Spleen (tissue), 13 donors: ENCODE measurements around the gene DDX27. TPM values are rescaled to one million over a fixed set of nuclear protein-coding genes. Genes with fewer than 3 reads are reported as not detected.
A peak's percentile ranks its signal among the peaks of the same experiment; 100 is the strongest.

Source experiments
- DNase-seq: peaks from one replicate; pipeline ENCODE4 v3.0.0-alpha.2; 2020
- H3K27ac ChIP-seq, 8 donors: fragments of 200-600 bp; sonication (generic) in 7 of 8; 1 replicate in 4 of 8; 2 replicates in 4 of 8; pipeline versions ENCODE4 v1.5.0 to v1.8.0; 2016 to 2021; ENCODE audit warnings: inconsistent platforms in 4 of 8, mild to moderate bottlenecking in 4 of 8, moderate library complexity in 1 of 8
- H3K27me3 ChIP-seq, 7 donors: fragments of 200-600 bp; sonication (generic) in 6 of 7; replicated peaks in 1 of 7; 1 replicate in 4 of 7; 2 replicates in 3 of 7; pipeline versions ENCODE4 v1.5.0 to v1.8.0; 2016 to 2021; ENCODE audit warnings: inconsistent platforms in 3 of 7, mild to moderate bottlenecking in 1 of 7
- H3K36me3 ChIP-seq, 6 donors: fragments of 200-600 bp; sonication (generic) in 5 of 6; 1 replicate in 4 of 6; 2 replicates in 2 of 6; pipeline versions ENCODE4 v1.5.0 to v1.8.0; 2016 to 2021; ENCODE audit warnings: inconsistent platforms in 2 of 6
- H3K4me1 ChIP-seq, 6 donors: fragments of 200-600 bp; sonication (generic) in 5 of 6; 1 replicate in 3 of 6; 2 replicates in 3 of 6; pipeline versions ENCODE4 v1.5.0 to v1.8.0; 2016 to 2021; ENCODE audit warnings: inconsistent platforms in 3 of 6
- H3K4me3 ChIP-seq, 8 donors: fragments of 200-600 bp; sonication (generic) in 7 of 8; 1 replicate in 4 of 8; 2 replicates in 4 of 8; pipeline versions ENCODE4 v1.5.0 to v1.8.0; 2016 to 2021; ENCODE audit warnings: inconsistent platforms in 4 of 8, mild to moderate bottlenecking in 4 of 8, moderate library complexity in 2 of 8
- H3K9me3 ChIP-seq, 8 donors: fragments of 200-600 bp; sonication (generic) in 7 of 8; 1 replicate in 4 of 8; 2 replicates in 4 of 8; pipeline versions ENCODE4 v1.5.0 to v1.8.0; 2016 to 2021; ENCODE audit warnings: inconsistent platforms in 4 of 8
- CTCF ChIP-seq, 11 experiments: fragments of 200-600 bp in 7 of 11; fragments of 450-650 bp in 4 of 11; sonication (generic) in 4 of 11; IDR thresholded peaks in 8 of 11; conservative IDR thresholded peaks in 3 of 11; 1 replicate in 7 of 11; 2 replicates in 4 of 11; pipeline versions ENCODE4 v1.4.0 to v1.8.0; 2016 to 2021; ENCODE audit warnings: antibody characterized with exemption in 11 of 11, inconsistent platforms in 4 of 11, mild to moderate bottlenecking in 1 of 11
- POLR2A ChIP-seq, 3 donors: fragments of 450-650 bp; IDR thresholded peaks; one replicate each; pipeline ENCODE4 v1.5.1; 2017; ENCODE audit warnings: antibody characterized with exemption in 3 of 3, mild to moderate bottlenecking in 1 of 3
- POLR2AphosphoS5 ChIP-seq, 3 donors: sonication (generic); formaldehyde crosslinking; IDR thresholded peaks; one replicate each; pipeline ENCODE4 v1.5.1; 2017; ENCODE audit warnings: antibody characterized with exemption in 3 of 3
- WGBS, 5 donors: extraction: QIAGEN DNeasy Blood & Tissue Kit in 3 of 5; methylation state at CpG; one replicate each; pipeline versions ENCODE4 v1.1.5 to v1.1.7; 2013 to 2018; 5-methylcytosine and 5-hydroxymethylcytosine counted together
- intact Hi-C: fragments of 100-400 bp; cut with DNase I; formaldehyde crosslinking; loops from one replicate; pipeline ENCODE4 v1.15.0; 2023; ENCODE audit warnings: low total_unique reads
- long read RNA-seq, 2 donors: transcript quantifications; one replicate each; lab custom pipeline, GENCODE V29; 2026
- polyA plus RNA-seq, 3 donors: library from polyadenylated mRNA; stranded (reverse); fragments of 200-250 nt; gene quantifications; one replicate each; pipeline ENCODE4 v1.2.1, GENCODE V29; 2013
- total RNA-seq, 7 donors: library from RNA; depleted of rRNA in 3 of 7; stranded (reverse); fragments of >200 nt in 3 of 7; fragmentation: NEBNext Ultra II Directional in 4 of 7; extraction: Animal tissue kit (Norgen Biotek cat#: 25700) in 4 of 7; gene quantifications; one replicate each; pipeline versions ENCODE4 v1.1.0 to v1.2.1, GENCODE V29; 2016 to 2021
- donor health status: healthy with polysubstance abuse.
- donor health status: DM: no; HTN: no; CAD: no; lungs with moderate emphysema.
- donor health status: DM: no; HTN: no; CAD: no.
- donor health status: Bipolar disorder and iron deficiency.
- donor health status: healthy.
- donor health status: DM: no; HTN: no; CAD: no.
- donor health status: DM: yes; HTN: yes; CAD: no.

DDX27 gene
- total RNA-seq (10 to 100 TPM; 32.3 to 39.0 (median 36.8) TPM), polyA plus RNA-seq (10 to 100 TPM; 30.2 to 38.7 (median 33.3) TPM)
- long read RNA-seq, donor 1, partial matches to known transcripts: 6 of 11 reads
- long read RNA-seq, donor 1, other reads (novel, unspliced or antisense): 0 of 11 reads
- long read RNA-seq, donor 2, partial matches to known transcripts: 18 of 19 reads
- long read RNA-seq, donor 2, other reads (novel, unspliced or antisense): 0 of 19 reads

- WGBS, 5 donors: 0 to 1% (median 0%) methylated on average over 35 to 46 of the region's 46 CpGs
- peak; percentile 99 for DNase-seq
- TF ChIP-seq POLR2A (IDR thresholded peaks at IDR 0.05): peak in 2 of 3 donors; percentile 43 to 66
- peak; percentile 98 for TF ChIP-seq POLR2AphosphoS5 (IDR thresholded peaks at IDR 0.05)
- peak in 2 of 11 experiments; percentile 29 to 38 for TF ChIP-seq CTCF (IDR thresholded peaks at IDR 0.05 in 8 of 11, conservative IDR thresholded peaks at IDR 0.05 in 3 of 11)
- Histone ChIP-seq H3K27me3 (no peaks in the 10 kb centered on the region), H3K27ac (peak within 1 kb of the TSS; percentile 81 to 98 (median 92)), H3K4me1 (peaks cover 8 to 44% (median 24%) of the 10 kb centered on the region in 6 donors), H3K4me3 (peak within 1 kb of the TSS; percentile 58 to 83 (median 68)), H3K36me3 (peaks cover 0 to 35% (median 32%) of the 10 kb centered on the region in 6 donors), H3K9me3 (no peaks in the 10 kb centered on the region)
- intact Hi-C loops: no loop called here
Measured at GRCh38 chr20:49219091-49219923, at the start of gene DDX27. TSS of gene DDX27 (plus strand) at chr20:49219416. CDS start at chr20:49219449, 33 bp downstream.

GRCh38 chr20:49169547-49169946, 49.7 kb upstream of the DDX27 start:
- Histone ChIP-seq H3K27ac (no peak overlapping the region), H3K9me3 (no peaks in the 10 kb centered on the region), H3K36me3 (peaks cover 0 to 61% (median 18%) of the 10 kb centered on the region in 6 donors), H3K4me1 (peaks cover 14 to 70% (median 39%) of the 10 kb centered on the region in 6 donors), H3K27me3 (no peaks in the 10 kb centered on the region), H3K4me3 (no peak overlapping the region)
- 60 to 98% (median 79%) methylated on average over 2 of the region's 2 CpGs for WGBS, 5 donors
- TF ChIP-seq POLR2A (IDR thresholded peaks at IDR 0.05) (no peak), POLR2AphosphoS5 (IDR thresholded peaks at IDR 0.05) (no peak), CTCF (IDR thresholded peaks at IDR 0.05 in 8 of 11, conservative IDR thresholded peaks at IDR 0.05 in 3 of 11) (no peak)
- no peak for DNase-seq
- intact Hi-C loops: no loop called here

GRCh38 chr20:49170714-49171113, 48.5 kb upstream of the DDX27 start:
- 93 to 100% (median 95%) methylated on average over 2 of the region's 2 CpGs for WGBS, 5 donors
- DNase-seq: no peak
- TF ChIP-seq POLR2AphosphoS5 (IDR thresholded peaks at IDR 0.05) (no peak), POLR2A (IDR thresholded peaks at IDR 0.05) (no peak), CTCF (IDR thresholded peaks at IDR 0.05 in 8 of 11, conservative IDR thresholded peaks at IDR 0.05 in 3 of 11) (no peak)
- intact Hi-C loops: no loop called here
- no peaks in the 10 kb centered on the region for H3K27me3 ChIP-seq
- peaks cover 0 to 61% (median 12%) of the 10 kb centered on the region in 6 donors for H3K36me3 ChIP-seq
- H3K4me1 ChIP-seq: peaks cover 14 to 71% (median 39%) of the 10 kb centered on the region in 6 donors
- H3K27ac ChIP-seq: no peak overlapping the region
- no peak overlapping the region for H3K4me3 ChIP-seq
- H3K9me3 ChIP-seq: no peaks in the 10 kb centered on the region

- no peaks in the 10 kb centered on the region for H3K9me3 ChIP-seq
- TF ChIP-seq POLR2AphosphoS5 (IDR thresholded peaks at IDR 0.05): no peak
- no peak for TF ChIP-seq CTCF (IDR thresholded peaks at IDR 0.05 in 8 of 11, conservative IDR thresholded peaks at IDR 0.05 in 3 of 11)
- no peak for TF ChIP-seq POLR2A (IDR thresholded peaks at IDR 0.05)
- H3K4me3 ChIP-seq: no peak overlapping the region
- H3K27me3 ChIP-seq: no peaks in the 10 kb centered on the region
- H3K4me1 ChIP-seq: peaks cover 12 to 59% (median 28%) of the 10 kb centered on the region in 6 donors
- peaks cover 0 to 69% (median 11%) of the 10 kb centered on the region in 6 donors for H3K36me3 ChIP-seq
- intact Hi-C loops: no loop called here
- H3K27ac ChIP-seq: no peak overlapping the region
- DNase-seq: no peak
Measured at GRCh38 chr20:49171909-49172308, 47.3 kb upstream of the DDX27 start.
